WTC11 (cell line): Measurements from ENCODE around the gene CDK6. TPM values are rescaled to one million over a fixed set of nuclear protein-coding genes. Genes with fewer than 3 reads are reported as not detected.
A peak's percentile ranks its signal among the peaks of the same experiment; 100 is the strongest.

ENCODE experiments used
- ATAC-seq: fragments of 200-7000 bp; cut with Tn5 transposase; 2 replicates; pipeline ENCODE4 v1.10.0; 2021; ENCODE audit warnings: mild to moderate bottlenecking, moderate library complexity
- CTCF ChIA-PET: fragments of 300-600 bp; sonication (Branson Sonifier 250); formaldehyde crosslinking; loops from one replicate; lab custom pipeline; 2021; ENCODE audit warnings: antibody characterized with exemption; lab: Charles Lee
- POLR2A ChIA-PET: fragments of 350-600 bp; sonication (Branson Sonifier 250); formaldehyde crosslinking; loops from one replicate; lab custom pipeline; 2021; ENCODE audit warnings: antibody characterized with exemption; lab: Charles Lee
- DNase-seq: peaks from one replicate; pipeline ENCODE4 v3.0.0; 2021; ENCODE audit warnings: low spot score
- H3K27ac Mint-ChIP-seq: 2 replicates; pipeline ENCODE4 v1.8.0; 2021; ENCODE audit warnings: mixed read lengths
- H3K27me3 Mint-ChIP-seq: 2 replicates; pipeline ENCODE4 v1.8.0; 2021; ENCODE audit warnings: low read depth, mild to moderate bottlenecking, moderate library complexity, mixed read lengths
- H3K36me3 Mint-ChIP-seq: 2 replicates; pipeline ENCODE4 v1.8.0; 2021; ENCODE audit warnings: mixed read lengths
- H3K4me1 Mint-ChIP-seq: 2 replicates; pipeline ENCODE4 v1.8.0; 2022; ENCODE audit warnings: mixed read lengths
- H3K4me3 Mint-ChIP-seq: 2 replicates; pipeline ENCODE4 v1.8.0; 2021; ENCODE audit warnings: mild to moderate bottlenecking, moderate library complexity, mixed read lengths
- H3K9me3 Mint-ChIP-seq: 2 replicates; pipeline ENCODE4 v1.8.0; 2021; ENCODE audit warnings: mixed read lengths
- AFF4 ChIP-seq: sonication (generic); formaldehyde crosslinking; IDR thresholded peaks from 2 replicates; pipeline ENCODE4 v1.8.1; 2023; ENCODE audit warnings: mild to moderate bottlenecking, missing genetic modification reagents, borderline replicate concordance
- E2F1 ChIP-seq: sonication (generic); formaldehyde crosslinking; IDR thresholded peaks from 2 replicates; pipeline ENCODE4 v1.8.0; 2022; ENCODE audit warnings: mild to moderate bottlenecking, missing genetic modification reagents
- ETV6 ChIP-seq: sonication (generic); formaldehyde crosslinking; IDR thresholded peaks from 2 replicates; pipeline ENCODE4 v1.8.1; 2022; ENCODE audit warnings: mild to moderate bottlenecking, missing genetic modification reagents
- GABPB1 ChIP-seq: sonication (generic); formaldehyde crosslinking; IDR thresholded peaks from 2 replicates; pipeline ENCODE4 v1.8.1; 2023; ENCODE audit warnings: mild to moderate bottlenecking, missing genetic modification reagents
- GRHL2 ChIP-seq: fragments of 250-450 bp; sonication (Bioruptor Pico); IDR thresholded peaks from 2 replicates; pipeline ENCODE4 v1.8.0; 2022; ENCODE audit warnings: mild to moderate bottlenecking, moderate library complexity; ENCODE audit not compliant: insufficient replicate concordance, severe bottlenecking
- GTF2I ChIP-seq: fragments of 250-450 bp; sonication (Bioruptor Pico); conservative IDR thresholded peaks from 2 replicates; pipeline ENCODE4 v1.4.0; 2021; ENCODE audit warnings: mild to moderate bottlenecking
- HMGXB4 ChIP-seq: sonication (generic); formaldehyde crosslinking; IDR thresholded peaks from 2 replicates; pipeline ENCODE4 v1.8.1; 2023; ENCODE audit warnings: mild to moderate bottlenecking, moderate library complexity, missing genetic modification reagents
- JUN ChIP-seq: sonication (generic); formaldehyde crosslinking; IDR thresholded peaks from 2 replicates; pipeline ENCODE4 v1.8.0; 2023; ENCODE audit warnings: mild to moderate bottlenecking, missing genetic modification reagents
- KAT7 ChIP-seq: sonication (generic); formaldehyde crosslinking; IDR thresholded peaks from 2 replicates; pipeline ENCODE4 v1.8.1; 2023; ENCODE audit warnings: missing genetic modification reagents, mild to moderate bottlenecking, borderline replicate concordance
- MYBL2 ChIP-seq: sonication (generic); formaldehyde crosslinking; IDR thresholded peaks from 2 replicates; pipeline ENCODE4 v1.8.1; 2023; ENCODE audit warnings: mild to moderate bottlenecking, moderate library complexity, missing genetic modification reagents
- NFATC4 ChIP-seq: fragments of 250-450 bp; sonication (Bioruptor Pico); IDR thresholded peaks from 2 replicates; pipeline ENCODE4 v1.9.0; 2021; ENCODE audit warnings: mild to moderate bottlenecking
- PRRX2 ChIP-seq: fragments of 250-450 bp; sonication (Bioruptor Pico); IDR thresholded peaks from 2 replicates; pipeline ENCODE4 v1.8.0; 2021; ENCODE audit warnings: mild to moderate bottlenecking
- ZNF121 ChIP-seq: sonication (generic); formaldehyde crosslinking; IDR thresholded peaks from 2 replicates; pipeline ENCODE4 v1.8.0; 2023; ENCODE audit warnings: missing genetic modification reagents
- ZNF138 ChIP-seq: sonication (generic); formaldehyde crosslinking; conservative IDR thresholded peaks from 2 replicates; pipeline ENCODE4 v1.8.1; 2022; ENCODE audit warnings: mild to moderate bottlenecking, moderate library complexity, missing genetic modification reagents
- ZNF219 ChIP-seq: sonication (generic); formaldehyde crosslinking; IDR thresholded peaks from 2 replicates; pipeline ENCODE4 v1.8.0; 2023; ENCODE audit warnings: missing genetic modification reagents, mild to moderate bottlenecking, borderline replicate concordance
- ZNF263 ChIP-seq: sonication (generic); formaldehyde crosslinking; IDR thresholded peaks from 2 replicates; pipeline ENCODE4 v1.8.1; 2022; ENCODE audit warnings: low read depth, mild to moderate bottlenecking, moderate library complexity, missing genetic modification reagents
- ZNF423 ChIP-seq: fragments of 250-450 bp; sonication (Bioruptor Pico); IDR thresholded peaks from 2 replicates; pipeline ENCODE4 v2.1.2; 2022; ENCODE audit warnings: mild to moderate bottlenecking, moderate library complexity
- total RNA-seq: library from RNA; stranded (reverse); gene quantifications from 3 replicates; pipeline ENCODE4 v1.2.3, GENCODE V29; 2021
- TF ChIP-seq, protein P1 (sequence below): sonication (generic); formaldehyde crosslinking; IDR thresholded peaks from 2 replicates; pipeline ENCODE4 v1.8.0; 2023; ENCODE audit warnings: missing genetic modification reagents

The CDK6 gene
- total RNA-seq, 1 experiment from 2014 or later = 47.2 TPM

- no peak for TF ChIP-seq ZNF138 (CRISPR knock-in tag)
- TF ChIP-seq, all 79 proteins: peak for 0
Observed at GRCh38 chr7:92715963-92716362, 120.4 kb downstream of the CDK6 start (continued).

DNA sequence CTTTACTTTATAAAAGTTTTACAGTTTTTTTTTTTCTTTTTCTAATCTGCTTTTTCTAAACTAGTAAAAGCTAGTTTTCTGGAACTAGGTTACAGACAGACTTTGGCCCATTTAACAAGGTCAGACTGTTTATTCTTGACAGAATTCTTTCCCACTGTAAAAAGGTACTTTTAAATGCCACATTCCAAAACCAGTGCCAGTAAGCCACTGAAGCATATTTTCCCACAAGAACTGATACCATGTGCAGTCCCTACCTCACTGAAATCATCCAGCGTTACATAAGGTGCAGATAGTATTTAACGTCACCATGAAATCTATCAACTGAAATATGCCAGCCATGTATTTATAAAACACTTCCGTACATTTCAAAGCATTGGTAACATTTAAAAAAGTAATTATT, 121.6 kb downstream of the CDK6 start:
- peaks cover 17% of the 10 kb centered on the region for H3K4me1 Mint-ChIP-seq
- H3K27me3 Mint-ChIP-seq = no peaks in the 10 kb centered on the region
- no peaks in the 10 kb centered on the region for H3K36me3 Mint-ChIP-seq
- no peaks in the 10 kb centered on the region for H3K9me3 Mint-ChIP-seq
- no peak overlapping the region for H3K4me3 Mint-ChIP-seq
- CTCF ChIA-PET = interaction anchor here (0.6 to 1.7 kb wide), 2 partner anchors 99 to 118 kb away, joined by 5 to 6 read pairs; no protein-coding TSS in a partner anchor
- no peak for DNase-seq
- TF ChIP-seq NFATC4 (CRISPR knock-in tag) = no peak
- TF ChIP-seq, all 79 proteins: peak for 0
- POLR2A ChIA-PET = no interaction called here
- ATAC-seq = no peak
- no peak overlapping the region for H3K27ac Mint-ChIP-seq

DNA sequence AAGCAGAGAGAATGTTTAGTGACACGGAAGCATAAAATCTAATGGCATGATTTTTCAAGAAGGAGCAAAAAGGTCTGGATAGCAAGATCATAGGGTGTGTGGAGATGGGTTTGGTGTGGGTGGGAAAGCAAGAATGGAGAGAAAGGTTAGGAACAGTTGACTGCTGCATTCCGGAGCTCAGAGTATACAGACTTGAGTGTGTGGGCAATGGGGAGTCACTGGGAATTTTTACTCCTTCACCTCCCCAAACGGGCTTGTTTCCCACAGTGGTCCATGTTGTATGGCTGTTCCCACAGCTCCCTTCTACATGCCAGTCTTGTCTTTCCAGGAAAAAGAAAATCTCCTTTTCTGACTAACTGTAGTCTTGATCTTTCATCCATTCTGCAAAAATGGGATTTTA, 122.1 kb downstream of the CDK6 start:
- no peak for ATAC-seq
- CTCF ChIA-PET = interaction anchor here (0.6 to 1.7 kb wide), 3 partner anchors 86 to 119 kb away, joined by 3 to 5 read pairs (median 3); no protein-coding TSS in a partner anchor
- Mint-ChIP-seq H3K4me3 (no peak overlapping the region), H3K36me3 (no peaks in the 10 kb centered on the region), H3K9me3 (no peaks in the 10 kb centered on the region), H3K27me3 (no peaks in the 10 kb centered on the region), H3K4me1 (peaks cover 17% of the 10 kb centered on the region), H3K27ac (peak overlapping the region; percentile 15; the same call in 1 of the 2 replicates)
- no peak for DNase-seq
- no peak for TF ChIP-seq PRRX2 (CRISPR knock-in tag)
- TF ChIP-seq, protein P1, sequence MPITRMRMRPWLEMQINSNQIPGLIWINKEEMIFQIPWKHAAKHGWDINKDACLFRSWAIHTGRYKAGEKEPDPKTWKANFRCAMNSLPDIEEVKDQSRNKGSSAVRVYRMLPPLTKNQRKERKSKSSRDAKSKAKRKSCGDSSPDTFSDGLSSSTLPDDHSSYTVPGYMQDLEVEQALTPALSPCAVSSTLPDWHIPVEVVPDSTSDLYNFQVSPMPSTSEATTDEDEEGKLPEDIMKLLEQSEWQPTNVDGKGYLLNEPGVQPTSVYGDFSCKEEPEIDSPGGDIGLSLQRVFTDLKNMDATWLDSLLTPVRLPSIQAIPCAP (CRISPR knock-in tag) = no peak
- TF ChIP-seq ZNF423 (CRISPR knock-in tag) = no peak
- no peak for TF ChIP-seq ETV6 (CRISPR knock-in tag)
- no peak for TF ChIP-seq ZNF263 (CRISPR knock-in tag)
- no peak for TF ChIP-seq E2F1 (CRISPR knock-in tag)
- no peak for TF ChIP-seq HMGXB4 (CRISPR knock-in tag)
- no peak for TF ChIP-seq MYBL2 (CRISPR knock-in tag)
- POLR2A ChIA-PET = no interaction called here

- Mint-ChIP-seq H3K27ac (no peak overlapping the region), H3K27me3 (no peaks in the 10 kb centered on the region), H3K36me3 (peaks cover 7% of the 10 kb centered on the region), H3K9me3 (peaks cover 7% of the 10 kb centered on the region), H3K4me3 (no peak overlapping the region), H3K4me1 (peaks cover 15% of the 10 kb centered on the region)
- no peak for DNase-seq
- ChIA-PET CTCF (no interaction called here), POLR2A (no interaction called here)
- ATAC-seq = no peak
- TF ChIP-seq ZNF121 (CRISPR knock-in tag) = no peak
- no peak for TF ChIP-seq GTF2I (CRISPR knock-in tag)
- TF ChIP-seq KAT7 = no peak
- TF ChIP-seq ZNF219 = no peak
- TF ChIP-seq, protein P1 (CRISPR knock-in tag) = no peak
- TF ChIP-seq JUN (CRISPR knock-in tag) = no peak
- no peak for TF ChIP-seq GABPB1 (CRISPR knock-in tag)
- TF ChIP-seq AFF4 = no peak
- TF ChIP-seq GRHL2 (CRISPR knock-in tag) = no peak
- TF ChIP-seq HMGXB4 (CRISPR knock-in tag) = no peak
- TF ChIP-seq ETV6 (CRISPR knock-in tag) = no peak
Observed at GRCh38 chr7:92709912-92710311, 126.5 kb downstream of the CDK6 start.
